H1 (cell line): ENCODE data around the gene IRS1. TPM values are rescaled to one million over a fixed set of nuclear protein-coding genes. Genes with fewer than 3 reads are reported as not detected.

Experiments used
- CTCF ChIA-PET: fragments of 300-600 bp; sonication (Branson Sonifier 250); formaldehyde crosslinking; loops from one replicate; lab custom pipeline; 2021; ENCODE audit not compliant: partially characterized antibody; lab: Charles Lee
- POLR2A ChIA-PET: fragments of 300-600 bp; sonication (Branson Sonifier 250); formaldehyde crosslinking; loops from one replicate; lab custom pipeline; 2021; ENCODE audit warnings: inconsistent platforms; ENCODE audit not compliant: partially characterized antibody; lab: Charles Lee
- DNase-seq, 2 experiments: peaks; one replicate each; pipeline versions ENCODE4 v3.0.0 to v3.0.0-alpha.2; 2010 to 2022; ENCODE audit warnings: low spot score in 2 of 2, low read depth in 1 of 2, mixed read lengths in 1 of 2
- FAIRE-seq: peaks from 2 replicates; lab custom pipeline; 2011; peaks lifted over from hg19 to GRCh38; lab: Jason Lieb, UNC
- H2AFZ ChIP-seq: 2 replicates; pipeline ENCODE4 v1.8.1; 2012; ENCODE audit warnings: low read length, inconsistent platforms
- H2AK5ac ChIP-seq: 2 replicates; pipeline ENCODE4 v1.6.1; 2013; ENCODE audit warnings: low read depth, low read length
- H2BK120ac ChIP-seq: replicated peaks from 2 replicates; pipeline ENCODE3; 2013; ENCODE audit warnings: low read depth, low read length, inconsistent platforms
- H2BK12ac ChIP-seq: 2 replicates; pipeline ENCODE4 v1.6.1; 2013; ENCODE audit warnings: low read depth, low read length
- H2BK15ac ChIP-seq: 2 replicates; pipeline ENCODE4 v1.6.1; 2013; ENCODE audit warnings: low read length
- H2BK20ac ChIP-seq: 2 replicates; pipeline ENCODE4 v1.6.1; 2013; ENCODE audit warnings: low read length
- H2BK5ac ChIP-seq: 2 replicates; pipeline ENCODE4 v1.6.1; 2013; ENCODE audit warnings: low read depth, low read length
- H3K14ac ChIP-seq: 2 replicates; pipeline ENCODE4 v1.6.1; 2013; ENCODE audit warnings: inconsistent platforms; ENCODE audit not compliant: insufficient read length
- H3K18ac ChIP-seq: 2 replicates; pipeline ENCODE4 v1.6.1; 2013; ENCODE audit warnings: low read length; ENCODE audit errors: extremely low read depth
- H3K23ac ChIP-seq: 2 replicates; pipeline ENCODE4 v1.6.1; 2013; ENCODE audit warnings: inconsistent platforms; ENCODE audit not compliant: insufficient read length
- H3K23me2 ChIP-seq: 2 replicates; pipeline ENCODE4 v1.6.1; 2013; ENCODE audit warnings: low read depth, low read length
- H3K27ac ChIP-seq: 2 replicates; pipeline ENCODE4 v1.6.1; 2011; ENCODE audit warnings: low read depth, low read length, inconsistent platforms
- H3K27me3 ChIP-seq, 4 experiments: replicated peaks in 1 of 4; 1 replicate in 1 of 4; 2 replicates in 3 of 4; pipeline versions ENCODE4 v1.6.1 to v1.8.1; 2011 to 2013; ENCODE audit warnings: low read length in 3 of 4, mild to moderate bottlenecking in 3 of 4, inconsistent platforms in 2 of 4, mixed read lengths in 2 of 4, moderate library complexity in 1 of 4; ENCODE audit not compliant: control insufficient read depth in 3 of 4, insufficient read depth in 3 of 4; ENCODE audit errors: extremely low read depth in 1 of 4
- H3K36me3 ChIP-seq, 4 experiments: 2 replicates each; pipeline versions ENCODE4 v1.6.1 to v1.8.1; 2011 to 2013; ENCODE audit warnings: mild to moderate bottlenecking in 4 of 4, low read length in 3 of 4, moderate library complexity in 2 of 4, control low read depth in 1 of 4, inconsistent platforms in 1 of 4; ENCODE audit not compliant: insufficient read depth in 4 of 4, control insufficient read depth in 2 of 4
- H3K4ac ChIP-seq: replicated peaks from 2 replicates; pipeline ENCODE3; 2013; ENCODE audit warnings: low read length, low read depth, mixed read lengths, inconsistent platforms; ENCODE audit not compliant: insufficient read length
- H3K4me1 ChIP-seq, 4 experiments: replicated peaks in 1 of 4; 1 replicate in 1 of 4; 2 replicates in 3 of 4; pipeline versions ENCODE4 v1.6.1 to v1.8.1; 2011 to 2013; ENCODE audit warnings: low read length in 3 of 4, inconsistent platforms in 2 of 4, mixed read lengths in 1 of 4; ENCODE audit not compliant: insufficient read depth in 4 of 4, control insufficient read depth in 3 of 4
- H3K4me2 ChIP-seq, 2 experiments: 2 replicates each; pipeline versions ENCODE4 v1.6.1 to v1.8.1; 2011 to 2013; ENCODE audit warnings: low read depth in 2 of 2, low read length in 2 of 2, control low read depth in 1 of 2, inconsistent platforms in 1 of 2, mild to moderate bottlenecking in 1 of 2; ENCODE audit not compliant: insufficient read depth in 1 of 2
- H3K4me3 ChIP-seq, 4 experiments: fragments of 200-600, 300-600 bp in 1 of 4; sonication (generic), shearing (Covaris generic), sonication (Bioruptor Twin) in 1 of 4; 2 replicates each; pipeline versions ENCODE4 v1.5.1 to v1.8.1; 2011 to 2016; ENCODE audit warnings: low read length in 4 of 4, low read depth in 3 of 4, control low read depth in 2 of 4, inconsistent platforms in 2 of 4, mild to moderate bottlenecking in 2 of 4, mixed read lengths in 1 of 4, moderate library complexity in 1 of 4; ENCODE audit not compliant: insufficient read depth in 2 of 4; ENCODE audit errors: extremely low read depth in 1 of 4
- H3K56ac ChIP-seq: replicated peaks from 2 replicates; pipeline ENCODE3; 2013; ENCODE audit warnings: low read depth, mild to moderate bottlenecking, mixed read lengths, low read length, inconsistent platforms; ENCODE audit not compliant: insufficient read length
- H3K79me1 ChIP-seq: 2 replicates; pipeline ENCODE4 v1.6.1; 2013; ENCODE audit warnings: low read depth, low read length, control low read depth
- H3K79me2 ChIP-seq, 2 experiments: 2 replicates each; pipeline versions ENCODE4 v1.6.1 to v1.8.1; 2012 to 2013; ENCODE audit warnings: low read length in 2 of 2, mild to moderate bottlenecking in 2 of 2, inconsistent platforms in 1 of 2; ENCODE audit not compliant: insufficient read depth in 2 of 2, control insufficient read depth in 1 of 2
- H3K9ac ChIP-seq, 4 experiments: replicated peaks in 1 of 4; 1 replicate in 1 of 4; 2 replicates in 3 of 4; pipeline versions ENCODE4 v1.6.1 to v1.8.1; 2011 to 2013; ENCODE audit warnings: low read depth in 3 of 4, low read length in 3 of 4, control low read depth in 2 of 4, mild to moderate bottlenecking in 2 of 4, moderate library complexity in 2 of 4, inconsistent platforms in 1 of 4; ENCODE audit errors: extremely low read depth in 1 of 4
- H3K9me3 ChIP-seq, 2 experiments: 2 replicates each; pipeline versions ENCODE4 v1.6.1 to v1.8.1; 2012 to 2013; ENCODE audit warnings: mild to moderate bottlenecking in 2 of 2, moderate library complexity in 2 of 2, control low read depth in 1 of 2, inconsistent platforms in 1 of 2, low read depth in 1 of 2, low read length in 1 of 2, mixed read lengths in 1 of 2; ENCODE audit not compliant: insufficient read depth in 2 of 2
- H4K20me1 ChIP-seq, 2 experiments: replicated peaks in 1 of 2; 2 replicates each; pipeline versions ENCODE3 to v1.8.1; 2011 to 2013; ENCODE audit warnings: inconsistent platforms in 2 of 2, low read length in 2 of 2, mild to moderate bottlenecking in 1 of 2; ENCODE audit not compliant: insufficient read depth in 2 of 2, control insufficient read depth in 1 of 2
- H4K5ac ChIP-seq: 2 replicates; pipeline ENCODE4 v1.6.1; 2013; ENCODE audit warnings: low read length, low read depth, mixed read lengths, inconsistent platforms; ENCODE audit not compliant: insufficient read length
- H4K8ac ChIP-seq: 2 replicates; pipeline ENCODE4 v1.8.0; 2013; ENCODE audit warnings: mild to moderate bottlenecking, moderate library complexity, low read length, inconsistent platforms; ENCODE audit not compliant: insufficient read depth; ENCODE audit errors: extremely low read depth
- H4K91ac ChIP-seq: replicated peaks from 2 replicates; pipeline ENCODE3; 2013; ENCODE audit warnings: low read length, mixed read lengths, inconsistent platforms; ENCODE audit not compliant: insufficient read length
- NANOG ChIP-seq: IDR thresholded peaks from 2 replicates; pipeline ENCODE4 v1.6.1; 2011; ENCODE audit warnings: low read length, low read depth, mild to moderate bottlenecking, inconsistent platforms; ENCODE audit not compliant: insufficient read depth, poor library complexity, severe bottlenecking
- WGBS, 2 experiments: shearing (Covaris generic) in 1 of 2; methylation state at CpG; one replicate each; pipeline versions ENCODE4 v1.1.6 to v1.1.7; 2013 to 2015; ENCODE audit warnings: low lambda C conversion rate in 2 of 2, mixed read lengths in 2 of 2, inconsistent platforms in 1 of 2, low coverage in 1 of 2, missing lambda C conversion rate in 1 of 2; ENCODE audit not compliant: insufficient replicate concordance in 2 of 2, insufficient coverage in 1 of 2, insufficient read length in 1 of 2; ENCODE audit errors: extremely low coverage in 1 of 2, missing lambda C conversion rate in 1 of 2; 5-methylcytosine and 5-hydroxymethylcytosine counted together
- polyA plus RNA-seq, 7 experiments: library from polyadenylated mRNA; depleted of rRNA in 3 of 7; stranded (reverse) in 5 of 7; unstranded in 2 of 7; fragments of >200 nt in 5 of 7; fragments of 200-250 nt in 2 of 7; gene quantifications; 1 replicate in 5 of 7; 2 replicates in 1 of 7; 4 replicates in 1 of 7; pipeline versions ENCODE4 v1.2.1 to v1.2.3, GENCODE V29; 2011 to 2013; ENCODE audit warnings: missing spikeins in 2 of 7, mixed read lengths in 2 of 7
- total RNA-seq: library from RNA; stranded (reverse); fragmentation: NEBNext Ultra II Directional; extraction: Animal tissue kit (Norgen Biotek cat#: 25700); gene quantifications from 2 replicates; pipeline ENCODE4 v1.2.1, GENCODE V29; 2021

IRS1 gene
- total and polyA plus RNA-seq, 2 of the 8 experiments (the other 6 are each of a cell fraction or from before 2014, with no cell fraction given): 9.1 to 26.9 TPM

DNA sequence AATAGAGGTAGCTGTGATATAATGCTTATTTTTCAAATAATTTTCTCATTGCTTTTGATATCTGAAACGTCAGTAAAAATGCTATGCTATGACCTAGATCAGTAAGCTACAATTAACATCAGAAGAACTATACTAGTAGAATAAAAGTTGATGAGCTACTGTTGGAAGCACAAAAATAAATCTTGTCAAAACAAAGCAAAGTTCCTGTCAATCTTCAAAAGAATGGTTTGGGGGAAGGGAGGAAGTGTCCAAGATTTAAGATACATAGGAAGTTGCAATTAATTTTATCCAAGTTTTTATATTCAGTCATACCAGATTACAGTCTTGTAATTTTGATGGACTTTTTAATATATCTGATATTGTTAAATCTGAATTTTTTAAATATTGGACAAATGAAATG lies 19.2 kb downstream of the IRS1 start:
- FAIRE-seq (no peak), DNase-seq (no peak)
- Histone ChIP-seq H4K5ac (no peak overlapping the region), H2BK20ac (no peak overlapping the region), H4K20me1 (no peaks in the 10 kb centered on the region), H4K91ac (no peak overlapping the region), H3K79me2 (peaks cover 4 to 43% of the 10 kb centered on the region in 2 experiments; a peak in 3 of 4 replicates), H3K14ac (no peak overlapping the region), H3K23me2 (peaks cover 2% of the 10 kb centered on the region; the same call in 1 of the 2 replicates), H3K4me3 (no peak overlapping the region), H3K36me3 (peaks cover 0 to 5% (median 0%) of the 10 kb centered on the region in 4 experiments; a peak in 1 of 8 replicates), H3K4me2 (no peak overlapping the region), H2BK5ac (no peak overlapping the region), H3K4ac (no peak overlapping the region), H3K23ac (no peak overlapping the region), H3K18ac (no peak overlapping the region), H2BK12ac (no peak overlapping the region), H3K4me1 (peaks cover 1 to 9% (median 6%) of the 10 kb centered on the region in 4 experiments; a peak in 5 of 7 replicates), H3K27ac (no peak overlapping the region), H2BK120ac (no peak overlapping the region), H3K27me3 (no peaks in the 10 kb centered on the region), H3K9ac (no peak overlapping the region), H4K8ac (no peak overlapping the region), H3K56ac (no peak overlapping the region), H3K9me3 (0 out of 4 replicates have a peak, but pooled peaks cover 0 to 4% of the 10 kb centered on the region in 2 experiments), H3K79me1 (no peaks in the 10 kb centered on the region; the same call in 1 of the 2 replicates), H2AFZ (no peak overlapping the region), H2BK15ac (no peak overlapping the region), H2AK5ac (no peak overlapping the region)
- ChIA-PET CTCF (interaction anchor here (0.5 to 1.2 kb wide), 3 partner anchors 10 to 917 kb away, joined by 3 to 4 read pairs (median 4); no protein-coding TSS in a partner anchor), POLR2A (interaction anchor here (0.6 to 1.3 kb wide), 2 partner anchors 18 to 186 kb away, joined by 3 read pairs; no protein-coding TSS in a partner anchor)
- no peak for TF ChIP-seq NANOG
- WGBS, 2 experiments: 75% methylated on average over 1 of the region's 1 CpG; no CpG with 5 or more reads in 1 of the 2 experiments
